Fibroblast of skin of left quadriceps (primary cell): Measurements from ENCODE around the gene PARP11.
"Not testable (repeated sequence)": the region's sequence is repeated elsewhere in the genome, so short reads cannot be mapped to it uniquely, and the experiment has no call there.

Source experiments
- DNase-seq, 2 experiments: peaks; one replicate each; pipeline ENCODE4 v3.0.0-alpha.2; 2013; ENCODE audit warnings: low read depth in 2 of 2

PARP11 gene

GRCh38 chr12:3882896-3883564, 9.8 kb upstream of the PARP11 start:
- no peak for DNase-seq

- no peak for DNase-seq
Measured at GRCh38 chr12:3882406-3882805, 9.2 kb upstream of the PARP11 start.

- no peak for DNase-seq
Measured at GRCh38 chr12:3881281-3881950, 8.2 kb upstream of the PARP11 start.

- no peak for DNase-seq
Measured at GRCh38 chr12:3879846-3880245, 6.6 kb upstream of the PARP11 start.

- no peak for DNase-seq
Measured at GRCh38 chr12:3871356-3871755, 1.8 kb downstream of the PARP11 start.

- no peak for DNase-seq
Measured at GRCh38 chr12:3869865-3870264, 3.3 kb downstream of the PARP11 start.

- no peak for DNase-seq
Measured at GRCh38 chr12:3869433-3869832, 3.8 kb downstream of the PARP11 start.

- DNase-seq = no peak
Measured at GRCh38 chr12:3863756-3864155, 9.4 kb downstream of the PARP11 start.

- DNase-seq = no peak
Measured at GRCh38 chr12:3842517-3842916, 30.7 kb downstream of the PARP11 start.

GRCh38 chr12:3841783-3842182, 31.4 kb downstream of the PARP11 start:
- no peak for DNase-seq

GRCh38 chr12:3840833-3841232, 32.4 kb downstream of the PARP11 start:
- DNase-seq = not testable (repeated sequence)

GRCh38 chr12:3839745-3840144, 33.5 kb downstream of the PARP11 start:
- DNase-seq = not testable (repeated sequence)

- DNase-seq = not testable (repeated sequence)
Measured at GRCh38 chr12:3838701-3839548, 34.3 kb downstream of the PARP11 start.

GRCh38 chr12:3838076-3838475, 35.1 kb downstream of the PARP11 start:
- no peak for DNase-seq

GRCh38 chr12:3837049-3837448, 36.1 kb downstream of the PARP11 start:
- no peak for DNase-seq

- DNase-seq = no peak
Measured at GRCh38 chr12:3836641-3837040, 36.6 kb downstream of the PARP11 start.

GRCh38 chr12:3835914-3836313, 37.3 kb downstream of the PARP11 start:
- no peak for DNase-seq

GRCh38 chr12:3834774-3835173, 38.4 kb downstream of the PARP11 start:
- no peak for DNase-seq

GRCh38 chr12:3833670-3834310, 39.4 kb downstream of the PARP11 start:
- no peak for DNase-seq

- no peak for DNase-seq
Measured at GRCh38 chr12:3832738-3833137, 40.5 kb downstream of the PARP11 start.

- no peak for DNase-seq
Measured at GRCh38 chr12:3828888-3829287, 44.3 kb downstream of the PARP11 start.
